ENCODE results near the gene FARP1. TPM values are rescaled to one million over a fixed set of nuclear protein-coding genes. Genes with fewer than 3 reads are reported as not detected.

FARP1 gene
- total and polyA plus RNA-seq, 10 of the 15 experiments (the other 5 are each of a cell fraction or from before 2014, with no cell fraction given): 0.17 to 6.9 (median 0.68) TPM

DNA sequence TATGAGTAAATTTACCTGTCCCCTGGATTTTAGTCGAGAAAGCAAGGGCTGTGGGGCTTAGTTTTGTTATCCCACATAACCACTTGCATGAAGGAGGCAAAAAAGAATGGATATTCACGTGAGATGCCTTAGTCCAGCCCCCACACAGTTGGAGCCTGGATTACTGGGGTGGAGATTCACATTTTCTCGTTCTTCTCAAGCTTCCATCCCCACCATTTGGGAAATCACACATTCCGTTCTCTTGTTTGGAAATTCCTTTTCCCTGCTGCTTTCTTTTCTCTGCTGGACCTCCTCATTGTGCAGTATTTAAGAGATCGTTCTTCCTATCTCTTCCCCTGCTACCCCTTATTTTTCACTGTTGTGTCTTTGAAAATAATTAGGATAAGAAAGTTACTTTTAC is 45.1 kb upstream of the FARP1 start:
- Histone ChIP-seq H3K36me3 (ENCODE audit: control insufficient read depth in 2 of 2, insufficient read depth in 2 of 2, low read length in 1 of 2) (no peaks in the 10 kb centered on the region), H3K27me3 (replicated peaks in 1 of 2; ENCODE audit: control insufficient read depth in 2 of 2, insufficient read depth in 2 of 2, low read length in 1 of 2) (no peaks in the 10 kb centered on the region), H4K20me1 (ENCODE audit: control insufficient read depth, insufficient read depth) (no peaks in the 10 kb centered on the region), H2AFZ (ENCODE audit: control insufficient read depth, low read depth, low read length) (no peak overlapping the region), H3K4me1 (ENCODE audit: control insufficient read depth, insufficient read depth, low read length) (no peaks in the 10 kb centered on the region), H3K9ac (ENCODE audit: control insufficient read depth, insufficient read depth, low read length) (no peak overlapping the region), H3K9me3 (replicated peaks; ENCODE audit: control insufficient read depth, insufficient read depth, low read length) (no peaks in the 10 kb centered on the region; the same call in 2 of the 3 replicates), H3K4me2 (ENCODE audit: control insufficient read depth, insufficient read depth) (no peak overlapping the region), H3K27ac (ENCODE audit: control insufficient read depth, insufficient read depth) (no peak overlapping the region), H3K79me2 (ENCODE audit: control insufficient read depth, insufficient read depth, low read length) (no peaks in the 10 kb centered on the region), H3K4me3 (no peak overlapping the region)
- FAIRE-seq (no peak), ATAC-seq (no peak), DNase-seq (ENCODE audit: low read depth, low spot score) (no peak)
- BruUV-seq (replicated peaks): no TSS peak
- CTCF ChIA-PET: no interaction called here
- RAD21 ChIA-PET (ENCODE audit: unreplicated experiment): no interaction called here
- SMC1A ChIA-PET (ENCODE audit: uncharacterized antibody, unreplicated experiment): no interaction called here
- POLR2A ChIA-PET: no interaction called here
- in situ Hi-C loops (cut with MboI) (no loop called here), intact Hi-C loops (cut with micrococcal nuclease; ENCODE audit: unreplicated experiment) (no loop called here)
- WGBS (ENCODE audit: insufficient coverage, insufficient replicate concordance, low lambda C conversion rate, missing lambda C conversion rate): 22% methylated on average over 5 of the region's 5 CpGs
- TF ChIP-seq POLR2AphosphoS2 (IDR thresholded peaks at IDR 0.05; ENCODE audit: low read depth, low read length) (no peak), WRNIP1 (IDR thresholded peaks at IDR 0.05; ENCODE audit: borderline replicate concordance, low read depth, low read length) (no peak), NFIC (IDR thresholded peaks at IDR 0.05; ENCODE audit: low read depth, low read length) (no peak)
- TF ChIP-seq, protein P1, sequence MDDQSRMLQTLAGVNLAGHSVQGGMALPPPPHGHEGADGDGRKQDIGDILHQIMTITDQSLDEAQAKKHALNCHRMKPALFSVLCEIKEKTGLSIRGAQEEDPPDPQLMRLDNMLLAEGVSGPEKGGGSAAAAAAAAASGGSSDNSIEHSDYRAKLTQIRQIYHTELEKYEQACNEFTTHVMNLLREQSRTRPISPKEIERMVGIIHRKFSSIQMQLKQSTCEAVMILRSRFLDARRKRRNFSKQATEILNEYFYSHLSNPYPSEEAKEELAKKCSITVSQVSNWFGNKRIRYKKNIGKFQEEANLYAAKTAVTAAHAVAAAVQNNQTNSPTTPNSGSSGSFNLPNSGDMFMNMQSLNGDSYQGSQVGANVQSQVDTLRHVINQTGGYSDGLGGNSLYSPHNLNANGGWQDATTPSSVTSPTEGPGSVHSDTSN (IDR thresholded peaks at IDR 0.05; ENCODE audit: insufficient replicate concordance, low read depth, low read length): no peak

DNA sequence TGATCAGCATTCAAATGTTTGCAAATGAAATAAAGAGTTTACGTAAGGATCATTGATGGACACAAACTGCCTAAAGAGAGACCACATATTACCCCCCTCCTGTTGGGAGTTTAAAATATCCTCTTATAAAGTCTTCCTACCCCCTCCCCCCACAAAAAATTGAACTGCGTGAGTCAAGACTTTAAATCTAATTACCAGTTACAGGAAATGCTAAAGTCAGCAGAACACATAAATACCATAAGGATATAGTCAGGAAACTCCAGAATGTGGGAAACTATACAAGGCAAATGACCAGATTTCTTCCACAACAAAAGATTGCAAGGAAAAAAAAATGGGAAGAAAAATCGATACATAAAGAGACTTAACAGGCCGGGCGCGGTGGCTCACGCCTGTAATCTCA is 44.4 kb upstream of the FARP1 start:
- ATAC-seq (no peak), FAIRE-seq (no peak), DNase-seq (ENCODE audit: low read depth, low spot score) (no peak)
- Histone ChIP-seq H3K27me3 (replicated peaks in 1 of 2; ENCODE audit: control insufficient read depth in 2 of 2, insufficient read depth in 2 of 2, low read length in 1 of 2) (no peaks in the 10 kb centered on the region; a peak in 1 of 4 replicates), H3K4me1 (ENCODE audit: control insufficient read depth, insufficient read depth, low read length) (no peaks in the 10 kb centered on the region), H2AFZ (ENCODE audit: control insufficient read depth, low read depth, low read length) (no peak overlapping the region), H3K79me2 (ENCODE audit: control insufficient read depth, insufficient read depth, low read length) (no peaks in the 10 kb centered on the region), H3K9me3 (replicated peaks; ENCODE audit: control insufficient read depth, insufficient read depth, low read length) (no peaks in the 10 kb centered on the region), H3K4me3 (no peak overlapping the region), H4K20me1 (ENCODE audit: control insufficient read depth, insufficient read depth) (no peaks in the 10 kb centered on the region), H3K36me3 (ENCODE audit: control insufficient read depth in 2 of 2, insufficient read depth in 2 of 2, low read length in 1 of 2) (no peaks in the 10 kb centered on the region), H3K9ac (ENCODE audit: control insufficient read depth, insufficient read depth, low read length) (no peak overlapping the region), H3K4me2 (ENCODE audit: control insufficient read depth, insufficient read depth) (no peak overlapping the region), H3K27ac (ENCODE audit: control insufficient read depth, insufficient read depth) (no peak overlapping the region)
- 88% methylated on average over 7 of the region's 7 CpGs for WGBS (ENCODE audit: insufficient coverage, insufficient replicate concordance, low lambda C conversion rate, missing lambda C conversion rate)
- in situ Hi-C loops (cut with MboI): no loop called here
- no TSS peak for BruUV-seq (replicated peaks)
- ChIA-PET SMC1A (ENCODE audit: uncharacterized antibody, unreplicated experiment) (no interaction called here), CTCF (no interaction called here), POLR2A (no interaction called here), RAD21 (ENCODE audit: unreplicated experiment) (no interaction called here)
- intact Hi-C loops (cut with micrococcal nuclease; ENCODE audit: unreplicated experiment): no loop called here
- TF ChIP-seq USF2 (IDR thresholded peaks at IDR 0.05; ENCODE audit: borderline replicate concordance, low read depth, low read length): no peak
- no peak for TF ChIP-seq GATAD2B (conservative IDR thresholded peaks at IDR 0.05; ENCODE audit: low read depth)
- no peak for TF ChIP-seq PML (IDR thresholded peaks at IDR 0.05; ENCODE audit: low read length)
- TF ChIP-seq SMC3 (IDR thresholded peaks at IDR 0.05; ENCODE audit: borderline replicate concordance, low read length): no peak
- TF ChIP-seq RCOR1 (conservative IDR thresholded peaks at IDR 0.05; ENCODE audit: low read depth, low read length): no peak
- TF ChIP-seq, protein P2, sequence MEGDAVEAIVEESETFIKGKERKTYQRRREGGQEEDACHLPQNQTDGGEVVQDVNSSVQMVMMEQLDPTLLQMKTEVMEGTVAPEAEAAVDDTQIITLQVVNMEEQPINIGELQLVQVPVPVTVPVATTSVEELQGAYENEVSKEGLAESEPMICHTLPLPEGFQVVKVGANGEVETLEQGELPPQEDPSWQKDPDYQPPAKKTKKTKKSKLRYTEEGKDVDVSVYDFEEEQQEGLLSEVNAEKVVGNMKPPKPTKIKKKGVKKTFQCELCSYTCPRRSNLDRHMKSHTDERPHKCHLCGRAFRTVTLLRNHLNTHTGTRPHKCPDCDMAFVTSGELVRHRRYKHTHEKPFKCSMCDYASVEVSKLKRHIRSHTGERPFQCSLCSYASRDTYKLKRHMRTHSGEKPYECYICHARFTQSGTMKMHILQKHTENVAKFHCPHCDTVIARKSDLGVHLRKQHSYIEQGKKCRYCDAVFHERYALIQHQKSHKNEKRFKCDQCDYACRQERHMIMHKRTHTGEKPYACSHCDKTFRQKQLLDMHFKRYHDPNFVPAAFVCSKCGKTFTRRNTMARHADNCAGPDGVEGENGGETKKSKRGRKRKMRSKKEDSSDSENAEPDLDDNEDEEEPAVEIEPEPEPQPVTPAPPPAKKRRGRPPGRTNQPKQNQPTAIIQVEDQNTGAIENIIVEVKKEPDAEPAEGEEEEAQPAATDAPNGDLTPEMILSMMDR (IDR thresholded peaks at IDR 0.05 in 2 of 3, conservative IDR thresholded peaks at IDR 0.05 in 1 of 3; ENCODE audit: control insufficient read depth in 2 of 3, extremely low read depth in 1 of 3, insufficient read depth in 1 of 3, low read depth in 3 of 3, low read length in 3 of 3): no peak
- TF ChIP-seq CREM (IDR thresholded peaks at IDR 0.05; ENCODE audit: low read depth): no peak
- TF ChIP-seq, protein P1 (IDR thresholded peaks at IDR 0.05; ENCODE audit: insufficient replicate concordance, low read depth, low read length): no peak
- no peak for TF ChIP-seq CBX5 (IDR thresholded peaks at IDR 0.05; ENCODE audit: low read depth)
- TF ChIP-seq DPF2 (IDR thresholded peaks at IDR 0.05): no peak
